Liver (tissue), 2 donors: ENCODE measurements around the gene HEATR5A.

Source experiments
- CTCF ChIP-seq: fragments of 150-350 bp; IDR thresholded peaks from 2 replicates; pipeline ENCODE4 v1.5.1; 2017; ENCODE audit warnings: improper control_type of control experiment, low read depth, low read length; ENCODE audit not compliant: missing input control
- ZBTB33 ChIP-seq: IDR thresholded peaks from 2 replicates; pipeline ENCODE4 v1.6.1; 2016; ENCODE audit warnings: antibody characterized with exemption
- donor health status: healthy.

GRCh38 chr14:31403707-31404106, 16.6 kb downstream of the HEATR5A start:
- no peak for TF ChIP-seq ZBTB33
- no peak for TF ChIP-seq CTCF
